ENCODE results near the gene FRAS1.

The FRAS1 gene

GRCh38 chr4:78372355-78372988 lies 315.3 kb downstream of the FRAS1 start:
- DNase-seq: no peak
- no peak overlapping the region for H3K27ac ChIP-seq (ENCODE audit: low read length)
- no peak overlapping the region for H3K4me2 ChIP-seq (ENCODE audit: insufficient read depth, low read length)
- no peaks in the 10 kb centered on the region for H3K36me3 ChIP-seq (ENCODE audit: insufficient read depth, low read length)
- ATAC-seq (ENCODE audit: insufficient read depth, low read depth): no peak
- H3K4me1 ChIP-seq (ENCODE audit: insufficient read depth, low read length): no peaks in the 10 kb centered on the region
- no peaks in the 10 kb centered on the region for H3K27me3 ChIP-seq (ENCODE audit: insufficient read depth, low read length, poor library complexity)
- TF ChIP-seq EZH2 (IDR thresholded peaks at IDR 0.05; ENCODE audit: borderline replicate concordance, low read depth, low read length, severe bottlenecking) (no peak), CTCF (IDR thresholded peaks at IDR 0.05; ENCODE audit: borderline replicate concordance, extremely low read depth, low read length, poor library complexity, severe bottlenecking) (no peak)
- no peak overlapping the region for H3K4me3 ChIP-seq (ENCODE audit: low read depth in 1 of 2, low read length in 2 of 2)
- H4K20me1 ChIP-seq (ENCODE audit: insufficient read depth, low read length): no peaks in the 10 kb centered on the region
- no peaks in the 10 kb centered on the region for H3K9me3 ChIP-seq (ENCODE audit: insufficient read depth, low read length, severe bottlenecking)
- H3K9ac ChIP-seq (ENCODE audit: low read depth, low read length): no peak overlapping the region
- H3K79me2 ChIP-seq (ENCODE audit: insufficient read depth, low read length): no peaks in the 10 kb centered on the region
- no peak overlapping the region for H2AFZ ChIP-seq (ENCODE audit: low read depth, low read length)

- Histone ChIP-seq H3K4me2 (ENCODE audit: insufficient read depth, low read length) (no peak overlapping the region), H2AFZ (ENCODE audit: low read depth, low read length) (no peak overlapping the region), H4K20me1 (ENCODE audit: insufficient read depth, low read length) (no peaks in the 10 kb centered on the region), H3K4me1 (ENCODE audit: insufficient read depth, low read length) (no peaks in the 10 kb centered on the region), H3K27me3 (ENCODE audit: insufficient read depth, low read length, poor library complexity) (no peaks in the 10 kb centered on the region), H3K9me3 (ENCODE audit: insufficient read depth, low read length, severe bottlenecking) (no peaks in the 10 kb centered on the region), H3K27ac (ENCODE audit: low read length) (no peak overlapping the region), H3K79me2 (ENCODE audit: insufficient read depth, low read length) (no peaks in the 10 kb centered on the region), H3K9ac (ENCODE audit: low read depth, low read length) (no peak overlapping the region), H3K36me3 (ENCODE audit: insufficient read depth, low read length) (no peaks in the 10 kb centered on the region), H3K4me3 (ENCODE audit: low read depth in 1 of 2, low read length in 2 of 2) (no peak overlapping the region)
- TF ChIP-seq EZH2 (IDR thresholded peaks at IDR 0.05; ENCODE audit: borderline replicate concordance, low read depth, low read length, severe bottlenecking): no peak
- no peak for TF ChIP-seq CTCF (IDR thresholded peaks at IDR 0.05; ENCODE audit: borderline replicate concordance, extremely low read depth, low read length, poor library complexity, severe bottlenecking)
- ATAC-seq (ENCODE audit: insufficient read depth, low read depth) (no peak), DNase-seq (no peak)
Observed at GRCh38 chr4:78377555-78377954, 320.4 kb downstream of the FRAS1 start.

- Histone ChIP-seq H3K27me3 (ENCODE audit: insufficient read depth, low read length, poor library complexity) (no peaks in the 10 kb centered on the region), H3K36me3 (ENCODE audit: insufficient read depth, low read length) (no peaks in the 10 kb centered on the region), H3K9ac (ENCODE audit: low read depth, low read length) (no peak overlapping the region), H3K27ac (ENCODE audit: low read length) (no peak overlapping the region), H3K4me1 (ENCODE audit: insufficient read depth, low read length) (no peaks in the 10 kb centered on the region), H3K4me2 (ENCODE audit: insufficient read depth, low read length) (no peak overlapping the region), H4K20me1 (ENCODE audit: insufficient read depth, low read length) (no peaks in the 10 kb centered on the region), H2AFZ (ENCODE audit: low read depth, low read length) (no peak overlapping the region), H3K9me3 (ENCODE audit: insufficient read depth, low read length, severe bottlenecking) (no peaks in the 10 kb centered on the region), H3K4me3 (ENCODE audit: low read depth in 1 of 2, low read length in 2 of 2) (no peak overlapping the region), H3K79me2 (ENCODE audit: insufficient read depth, low read length) (no peaks in the 10 kb centered on the region)
- ATAC-seq (ENCODE audit: insufficient read depth, low read depth) (peak; percentile 55; the same call in 1 of the 3 replicates), DNase-seq (peak; percentile 9)
- TF ChIP-seq CTCF (IDR thresholded peaks at IDR 0.05; ENCODE audit: borderline replicate concordance, extremely low read depth, low read length, poor library complexity, severe bottlenecking) (no peak), EZH2 (IDR thresholded peaks at IDR 0.05; ENCODE audit: borderline replicate concordance, low read depth, low read length, severe bottlenecking) (no peak)
Observed at GRCh38 chr4:78379040-78379439, 321.9 kb downstream of the FRAS1 start.

All from DND-41 (cell line).